GM12891 (cell line): Measurements from ENCODE around the gene RBM24. TPM values are rescaled to one million over a fixed set of nuclear protein-coding genes. Genes with fewer than 3 reads are reported as not detected.

Experiments used
- DNase-seq: peaks from one replicate; pipeline ENCODE4 v3.0.0; 2011; ENCODE audit warnings: low spot score; ENCODE audit not compliant: insufficient read length
- FAIRE-seq: peaks from 2 replicates; lab custom pipeline; 2011; peaks lifted over from hg19 to GRCh38; lab: Jason Lieb, UNC
- PAX5 ChIP-seq: IDR thresholded peaks from 2 replicates; pipeline ENCODE4 v1.6.1; 2011; ENCODE audit warnings: low read length, moderate library complexity, mild to moderate bottlenecking; ENCODE audit not compliant: insufficient read depth, severe bottlenecking
- POLR2A ChIP-seq: IDR thresholded peaks from 2 replicates; pipeline ENCODE4 v1.6.1; 2011; ENCODE audit warnings: low read depth, low read length, control low read depth
- POLR2AphosphoS5 ChIP-seq: IDR thresholded peaks from 2 replicates; pipeline ENCODE4 v1.6.1; 2011; ENCODE audit warnings: low read depth, low read length, control low read depth
- POU2F2 ChIP-seq: IDR thresholded peaks from 2 replicates; pipeline ENCODE4 v1.6.1; 2011; ENCODE audit warnings: low read depth, mild to moderate bottlenecking, control low read depth, low read length, moderate library complexity
- SPI1 ChIP-seq: IDR thresholded peaks from 2 replicates; pipeline ENCODE4 v1.6.1; 2011; ENCODE audit warnings: low read depth, low read length, control low read depth
- TAF1 ChIP-seq: IDR thresholded peaks from 2 replicates; pipeline ENCODE4 v1.6.1; 2011; ENCODE audit warnings: low read depth, low read length, control low read depth
- polyA plus RNA-seq: library from polyadenylated mRNA; unstranded; fragments of >200 nt; gene quantifications from one replicate; pipeline ENCODE4 v1.2.1, GENCODE V29; 2012; ENCODE audit warnings: low read depth, missing spikeins, inconsistent platforms; ENCODE audit not compliant: missing spikeins

The RBM24 gene
- not detected for polyA plus RNA-seq

DNA sequence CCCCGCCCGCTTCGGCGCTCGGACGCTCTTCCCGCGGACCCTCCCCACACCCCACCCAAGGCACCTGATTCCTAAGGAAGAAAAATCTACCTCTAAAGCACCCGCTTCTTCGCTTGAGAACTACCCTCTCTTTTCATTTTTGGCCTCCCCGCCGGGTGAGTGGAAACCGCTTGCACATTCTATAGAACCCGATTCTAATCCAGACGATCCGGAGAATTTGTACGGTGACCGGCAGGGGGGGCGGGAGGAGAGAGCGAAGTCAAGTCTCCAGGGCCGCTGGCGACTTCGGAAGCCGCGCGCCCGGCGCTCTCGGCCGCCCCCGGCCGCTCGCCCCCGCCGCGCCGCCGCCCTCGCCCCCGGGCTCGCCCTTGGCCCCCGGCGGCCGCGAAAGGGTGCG is at the start of gene RBM24:
Gene RBM24, plus strand, starts transcription at position 262 of the 397 bp plus-strand sequence. CDS start 221 bp downstream, outside the sequence.
- TF ChIP-seq POLR2AphosphoS5, result no peak
- FAIRE-seq (no peak), DNase-seq (peak; percentile 12)

DNA sequence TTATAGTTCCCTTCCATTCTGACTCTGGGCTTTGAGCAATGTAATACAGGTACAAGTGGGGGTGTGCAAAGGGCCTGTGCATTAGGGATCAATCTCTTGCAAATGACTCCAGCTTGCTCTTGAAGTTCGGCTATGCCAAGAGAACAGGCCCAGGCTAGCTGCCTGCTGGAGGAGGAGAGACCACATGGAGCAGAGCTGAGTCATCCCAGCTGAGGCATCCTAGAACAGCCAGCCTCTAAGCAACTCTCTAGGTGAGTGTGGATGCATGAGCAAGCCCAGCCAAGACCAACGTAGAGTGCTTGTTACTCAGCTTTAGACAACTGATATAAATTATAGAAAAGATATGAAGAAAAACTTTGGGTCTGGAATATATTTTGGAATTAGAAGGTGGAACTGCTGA is 47.6 kb upstream of the RBM24 start:
- no peak for FAIRE-seq
- no peak for DNase-seq
- no peak for TF ChIP-seq POLR2A
- no peak for TF ChIP-seq POU2F2
- TF ChIP-seq PAX5, result no peak
- no peak for TF ChIP-seq POLR2AphosphoS5
- TF ChIP-seq TAF1, result no peak
- no peak for TF ChIP-seq SPI1

GRCh38 chr6:17237246-17237645 is 43.9 kb upstream of the RBM24 start:
- FAIRE-seq, result no peak
- TF ChIP-seq POLR2AphosphoS5 (no peak), PAX5 (no peak), POLR2A (no peak), TAF1 (no peak), SPI1 (no peak), POU2F2 (no peak)
- no peak for DNase-seq

GRCh38 chr6:17239260-17239659 is 41.9 kb upstream of the RBM24 start:
- no peak for TF ChIP-seq POLR2A
- no peak for TF ChIP-seq PAX5
- no peak for TF ChIP-seq SPI1
- TF ChIP-seq POLR2AphosphoS5, result no peak
- no peak for TF ChIP-seq POU2F2
- no peak for TF ChIP-seq TAF1
- FAIRE-seq (no peak), DNase-seq (no peak)

DNA sequence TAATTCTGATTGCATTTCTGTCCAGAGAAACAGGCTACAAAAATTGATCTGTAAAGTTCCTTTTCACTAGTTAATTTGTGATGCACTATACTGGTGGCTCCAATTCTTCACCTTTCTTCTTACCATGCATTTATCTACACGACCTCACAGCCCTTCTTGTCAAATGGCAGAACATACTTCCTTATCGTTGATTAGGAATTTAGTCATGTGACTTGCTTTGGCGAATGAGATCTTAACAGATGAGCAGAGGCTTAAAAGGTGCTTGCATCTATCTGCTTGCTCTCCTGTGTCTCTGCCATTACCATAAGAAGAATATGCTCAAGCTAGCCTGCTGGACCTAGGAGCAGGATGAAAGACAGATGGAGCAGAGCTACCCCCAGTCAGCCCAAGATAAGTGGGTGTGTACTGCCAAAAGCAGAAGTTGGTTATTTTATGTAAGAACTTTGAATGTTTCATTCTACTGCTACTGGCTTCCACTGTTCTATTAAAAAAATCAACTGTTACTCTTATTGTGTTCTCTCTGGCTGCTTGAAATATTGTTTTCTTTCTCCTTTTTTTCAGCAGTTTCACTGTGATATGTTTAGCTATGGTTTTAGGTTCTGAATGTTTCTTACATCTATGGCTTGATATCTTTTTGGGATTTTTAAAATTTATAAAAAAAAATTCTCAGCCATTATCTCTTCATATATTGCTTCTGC is 40.2 kb upstream of the RBM24 start:
- FAIRE-seq, result no peak
- no peak for TF ChIP-seq TAF1
- TF ChIP-seq POLR2A, result no peak
- no peak for TF ChIP-seq PAX5
- no peak for TF ChIP-seq SPI1
- TF ChIP-seq POU2F2, result no peak
- no peak for TF ChIP-seq POLR2AphosphoS5

GRCh38 chr6:17242087-17242486 is 39.1 kb upstream of the RBM24 start:
- DNase-seq (no peak), FAIRE-seq (no peak)
- TF ChIP-seq POU2F2 (no peak), POLR2AphosphoS5 (no peak), POLR2A (no peak), PAX5 (no peak), SPI1 (no peak), TAF1 (no peak)

More for the DNA sequence above, 40.2 kb upstream of the RBM24 start:
- no peak for DNase-seq

- no peak for DNase-seq
- no peak for FAIRE-seq
- no peak for TF ChIP-seq PAX5
- TF ChIP-seq POLR2AphosphoS5, result no peak
- TF ChIP-seq POU2F2, result no peak
- no peak for TF ChIP-seq TAF1
- TF ChIP-seq POLR2A, result no peak
- TF ChIP-seq SPI1, result no peak
These were observed 30.9 kb upstream of the RBM24 start for GRCh38 chr6:17250237-17250636.

GRCh38 chr6:17251953-17252352 is 29.2 kb upstream of the RBM24 start:
- TF ChIP-seq POLR2A, result no peak
- no peak for FAIRE-seq
- DNase-seq, result no peak

DNA sequence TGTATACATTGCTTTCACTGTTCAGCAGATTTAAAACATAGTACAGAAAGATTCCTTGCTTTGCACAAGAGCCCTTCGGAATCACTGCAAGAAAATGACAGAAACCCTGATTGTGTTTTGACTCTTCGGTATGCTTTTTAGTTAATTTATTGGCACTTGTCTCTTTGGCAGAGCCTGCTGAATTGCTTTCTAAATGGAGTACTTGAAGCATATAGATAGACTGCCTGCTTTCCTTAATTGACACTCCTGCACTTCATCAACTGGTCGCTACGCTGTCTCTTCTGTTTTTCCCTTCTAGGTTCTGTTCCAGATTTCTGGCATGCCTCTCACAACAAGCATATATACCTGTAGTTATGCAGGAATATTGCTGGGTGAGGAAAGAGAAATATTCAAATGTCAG is 22.4 kb upstream of the RBM24 start:
- no peak for DNase-seq
- TF ChIP-seq POLR2AphosphoS5 (no peak), SPI1 (no peak), POLR2A (no peak), TAF1 (no peak), POU2F2 (no peak), PAX5 (no peak)
- no peak for FAIRE-seq

GRCh38 chr6:17265570-17265969 is 15.6 kb upstream of the RBM24 start:
- DNase-seq (no peak), FAIRE-seq (no peak)
- no peak for TF ChIP-seq POU2F2
- TF ChIP-seq SPI1, result no peak
- TF ChIP-seq TAF1, result no peak
- TF ChIP-seq PAX5, result no peak
- no peak for TF ChIP-seq POLR2A
- no peak for TF ChIP-seq POLR2AphosphoS5

DNA sequence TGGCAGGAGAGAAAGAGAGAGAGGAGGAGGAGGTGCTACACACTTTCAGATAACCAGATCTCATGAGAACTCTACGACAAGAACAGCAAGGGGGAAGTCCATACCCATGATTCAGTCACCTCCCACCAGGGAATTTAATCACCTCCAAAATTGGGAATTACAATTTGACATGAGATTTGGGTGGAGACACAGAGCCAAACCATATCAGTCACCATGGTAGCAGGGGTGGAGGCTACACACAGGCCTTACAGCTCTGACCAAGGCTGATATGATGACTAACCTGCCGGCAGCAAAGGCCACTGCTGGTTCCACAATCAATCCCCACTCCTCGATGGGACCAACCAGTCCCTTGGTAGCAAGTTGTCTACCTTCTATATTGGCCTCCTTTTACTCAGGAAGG is 13.6 kb upstream of the RBM24 start:
- DNase-seq (no peak), FAIRE-seq (no peak)
- no peak for TF ChIP-seq POLR2A
- no peak for TF ChIP-seq SPI1
- TF ChIP-seq PAX5, result no peak
- no peak for TF ChIP-seq TAF1
- TF ChIP-seq POLR2AphosphoS5, result no peak
- no peak for TF ChIP-seq POU2F2
